ENCODE results near the gene SLC16A6. TPM values are rescaled to one million over a fixed set of nuclear protein-coding genes. Genes with fewer than 3 reads are reported as not detected.

SLC16A6 gene
- total RNA-seq, 1 donor from 2014 or later, result 0.08 TPM

DNA sequence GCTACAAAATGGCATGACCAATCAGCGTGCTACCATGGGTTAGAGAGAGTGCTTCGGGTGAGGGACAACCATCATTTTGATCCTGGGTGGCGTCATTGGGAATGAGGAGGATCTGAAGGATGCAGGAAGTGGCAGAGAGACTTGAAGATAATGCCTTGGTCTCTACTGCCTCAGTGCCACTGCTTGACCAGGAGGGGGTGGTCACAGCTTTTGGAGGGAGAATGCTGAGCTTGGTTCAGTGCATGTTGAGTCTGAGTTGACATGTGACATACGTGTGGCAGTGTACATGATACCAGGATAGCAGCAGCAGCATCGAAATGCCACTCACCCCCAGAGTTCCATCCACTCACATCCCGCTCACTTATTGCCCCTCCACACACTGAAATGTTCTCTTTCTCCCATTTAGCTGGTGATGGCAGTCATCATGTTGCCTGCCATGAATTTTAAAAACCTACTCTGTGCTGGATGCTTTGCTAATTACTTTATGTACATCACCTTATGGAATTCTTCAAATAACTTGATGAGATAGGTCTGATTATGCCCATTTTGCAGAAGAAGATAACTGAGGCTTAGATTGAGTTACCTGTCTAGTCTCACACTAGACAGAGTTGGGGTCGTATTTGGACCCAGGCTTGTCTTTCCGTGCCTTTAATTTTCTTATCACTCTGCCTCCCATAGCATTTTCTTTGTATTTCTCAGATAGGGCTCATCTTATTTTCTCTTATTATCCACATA is 37.1 kb upstream of the SLC16A6 start:
- TF ChIP-seq, protein P1, sequence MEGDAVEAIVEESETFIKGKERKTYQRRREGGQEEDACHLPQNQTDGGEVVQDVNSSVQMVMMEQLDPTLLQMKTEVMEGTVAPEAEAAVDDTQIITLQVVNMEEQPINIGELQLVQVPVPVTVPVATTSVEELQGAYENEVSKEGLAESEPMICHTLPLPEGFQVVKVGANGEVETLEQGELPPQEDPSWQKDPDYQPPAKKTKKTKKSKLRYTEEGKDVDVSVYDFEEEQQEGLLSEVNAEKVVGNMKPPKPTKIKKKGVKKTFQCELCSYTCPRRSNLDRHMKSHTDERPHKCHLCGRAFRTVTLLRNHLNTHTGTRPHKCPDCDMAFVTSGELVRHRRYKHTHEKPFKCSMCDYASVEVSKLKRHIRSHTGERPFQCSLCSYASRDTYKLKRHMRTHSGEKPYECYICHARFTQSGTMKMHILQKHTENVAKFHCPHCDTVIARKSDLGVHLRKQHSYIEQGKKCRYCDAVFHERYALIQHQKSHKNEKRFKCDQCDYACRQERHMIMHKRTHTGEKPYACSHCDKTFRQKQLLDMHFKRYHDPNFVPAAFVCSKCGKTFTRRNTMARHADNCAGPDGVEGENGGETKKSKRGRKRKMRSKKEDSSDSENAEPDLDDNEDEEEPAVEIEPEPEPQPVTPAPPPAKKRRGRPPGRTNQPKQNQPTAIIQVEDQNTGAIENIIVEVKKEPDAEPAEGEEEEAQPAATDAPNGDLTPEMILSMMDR (IDR thresholded peaks at IDR 0.05; ENCODE audit: borderline replicate concordance), result peak; percentile 18
- H3K27ac ChIP-seq (replicated peaks), result no peak overlapping the region
- no peaks in the 10 kb centered on the region for H3K4me1 ChIP-seq
- H3K36me3 ChIP-seq, result no peaks in the 10 kb centered on the region
- H3K9me3 ChIP-seq (replicated peaks), result peaks cover 26% of the 10 kb centered on the region
- intact Hi-C loops (cut with micrococcal nuclease), result no loop called here
- DNase-seq, result no peak
- no peak overlapping the region for H3K4me3 ChIP-seq
- no peaks in the 10 kb centered on the region for H3K27me3 ChIP-seq (ENCODE audit: low read depth)

DNA sequence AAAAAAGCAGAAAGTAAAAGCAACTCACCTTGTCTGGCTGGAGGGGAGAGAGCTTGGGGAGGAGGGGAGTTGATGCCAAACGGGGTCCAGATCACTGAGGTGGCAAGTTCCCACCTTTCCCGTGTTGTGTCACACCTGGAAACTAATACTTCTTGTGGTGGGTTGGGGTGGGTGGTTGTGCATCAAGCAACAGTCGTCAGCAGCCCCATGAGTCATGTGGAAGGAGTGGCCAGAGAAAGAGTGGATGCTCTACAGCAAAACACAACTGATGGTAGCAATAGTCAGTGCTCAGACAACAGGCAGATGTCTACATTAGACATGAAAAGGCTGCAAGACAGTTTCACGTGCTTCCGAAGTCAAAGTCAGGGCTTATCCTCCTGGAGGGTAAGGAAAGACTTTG is 35.8 kb upstream of the SLC16A6 start:
- Histone ChIP-seq H3K27ac (replicated peaks) (no peak overlapping the region), H3K36me3 (no peaks in the 10 kb centered on the region), H3K4me3 (no peak overlapping the region), H3K4me1 (no peaks in the 10 kb centered on the region), H3K27me3 (ENCODE audit: low read depth) (no peaks in the 10 kb centered on the region), H3K9me3 (replicated peaks) (peaks cover 13% of the 10 kb centered on the region)
- DNase-seq, result no peak
- TF ChIP-seq, protein P1 (IDR thresholded peaks at IDR 0.05; ENCODE audit: borderline replicate concordance), result no peak
- intact Hi-C loops (cut with micrococcal nuclease), result no loop called here

DNA sequence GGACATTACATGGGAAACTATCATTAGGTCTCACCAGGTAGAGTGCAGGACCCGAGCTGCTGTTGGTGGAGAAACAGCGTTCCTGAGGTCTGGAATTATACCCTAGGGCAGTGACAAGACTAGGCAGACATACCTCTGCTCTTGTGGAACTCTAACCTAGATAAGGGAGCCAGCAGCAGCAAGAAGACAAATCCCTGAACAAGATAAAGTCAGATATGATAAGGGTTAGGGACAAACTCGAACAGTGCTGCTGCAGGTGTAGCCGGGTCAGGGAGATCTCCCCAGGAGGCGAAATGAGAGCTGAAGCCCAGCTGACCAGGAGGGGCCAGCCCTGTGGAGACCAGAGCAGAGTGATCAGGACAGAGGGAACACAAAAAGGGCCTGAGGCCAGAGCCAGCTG is 35.0 kb upstream of the SLC16A6 start:
- H3K27ac ChIP-seq (replicated peaks), result no peak overlapping the region
- TF ChIP-seq, protein P1 (IDR thresholded peaks at IDR 0.05; ENCODE audit: borderline replicate concordance), result no peak
- H3K4me3 ChIP-seq, result no peak overlapping the region
- H3K36me3 ChIP-seq, result no peaks in the 10 kb centered on the region
- intact Hi-C loops (cut with micrococcal nuclease), result no loop called here
- DNase-seq, result no peak
- peaks cover 6% of the 10 kb centered on the region for H3K9me3 ChIP-seq (replicated peaks)
- H3K4me1 ChIP-seq, result no peaks in the 10 kb centered on the region
- no peaks in the 10 kb centered on the region for H3K27me3 ChIP-seq (ENCODE audit: low read depth)

DNA sequence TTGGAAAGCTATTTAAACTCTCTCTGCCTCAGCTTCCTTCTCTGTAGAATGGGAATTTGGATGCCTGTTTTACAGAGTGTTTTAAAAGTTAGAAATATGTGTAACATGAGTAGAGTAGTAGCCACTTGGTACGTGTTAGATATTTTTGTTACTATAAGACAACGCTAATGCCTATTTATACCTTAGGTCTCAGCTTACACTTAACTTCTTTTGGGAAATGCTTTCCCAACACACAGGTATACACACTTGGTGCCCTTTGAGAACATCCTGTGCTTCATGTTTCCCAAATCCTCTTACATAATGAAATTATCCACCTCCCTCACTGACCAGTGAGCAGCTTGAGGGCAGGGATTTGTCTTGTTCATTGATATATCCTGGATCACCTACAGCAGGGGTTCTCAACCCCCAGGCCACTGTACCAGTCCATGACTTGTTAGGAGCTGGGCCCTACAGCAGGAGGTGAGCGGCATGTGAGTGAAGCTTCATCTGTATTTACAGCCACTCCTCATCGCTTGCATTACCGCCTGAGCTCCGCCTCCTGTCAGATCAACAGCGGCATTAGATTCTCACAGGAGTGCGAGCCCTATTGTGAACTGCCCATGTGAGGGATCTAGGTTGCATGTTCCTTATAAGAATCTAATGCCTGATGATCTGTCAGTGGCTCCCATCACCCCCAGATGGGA is 33.9 kb upstream of the SLC16A6 start:
- Histone ChIP-seq H3K27ac (replicated peaks) (no peak overlapping the region), H3K9me3 (replicated peaks) (no peaks in the 10 kb centered on the region), H3K4me1 (peaks cover 3% of the 10 kb centered on the region), H3K36me3 (no peaks in the 10 kb centered on the region), H3K4me3 (no peak overlapping the region), H3K27me3 (ENCODE audit: low read depth) (no peaks in the 10 kb centered on the region)
- TF ChIP-seq, protein P1 (IDR thresholded peaks at IDR 0.05; ENCODE audit: borderline replicate concordance), result no peak
- DNase-seq, result no peak
- intact Hi-C loops (cut with micrococcal nuclease), result no loop called here

DNA sequence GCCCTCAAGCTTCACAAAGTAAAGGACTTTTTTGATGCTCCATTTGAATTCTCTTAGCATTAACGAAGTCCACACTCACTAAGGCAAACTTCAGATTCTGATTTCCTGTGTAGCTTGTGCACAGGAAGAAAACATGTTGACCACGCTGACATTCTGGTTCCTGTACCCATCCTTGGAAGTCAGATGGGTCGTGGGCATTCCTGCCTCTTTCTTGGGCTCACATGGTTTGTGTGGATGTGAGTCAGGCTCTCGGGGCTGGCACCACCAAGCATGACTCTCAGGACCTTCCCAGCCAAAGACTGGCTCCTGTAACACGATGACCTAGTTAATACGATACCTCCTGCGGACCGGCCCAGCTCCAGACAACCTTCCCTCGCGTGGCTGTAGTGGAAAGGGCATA is 33.2 kb upstream of the SLC16A6 start:
- Histone ChIP-seq H3K9me3 (replicated peaks) (no peaks in the 10 kb centered on the region), H3K4me3 (no peak overlapping the region), H3K4me1 (peaks cover 9% of the 10 kb centered on the region), H3K36me3 (no peaks in the 10 kb centered on the region), H3K27ac (replicated peaks) (no peak overlapping the region), H3K27me3 (ENCODE audit: low read depth) (no peaks in the 10 kb centered on the region)
- DNase-seq, result no peak
- TF ChIP-seq, protein P1 (IDR thresholded peaks at IDR 0.05; ENCODE audit: borderline replicate concordance), result no peak
- intact Hi-C loops (cut with micrococcal nuclease), result no loop called here
